HG03378 (cell line): ENCODE measurements around the gene KCNJ13.

Experiments
- ATAC-seq: cut with Tn5 transposase; IDR thresholded peaks from one replicate; pipeline ENCODE4 v1.9.1; 2021; ENCODE audit warnings: mild to moderate bottlenecking, moderate library complexity; ENCODE audit not compliant: unreplicated experiment

The KCNJ13 gene

GRCh38 chr2:232776435-232776834 lies at the start of gene KCNJ13:
TSS of gene KCNJ13 (minus strand) at chr2:232776565. CDS start at chr2:232771362, 5,203 bp downstream.
- ATAC-seq, result no peak

- no peak for ATAC-seq
These were observed 41.4 kb upstream of the KCNJ13 start for GRCh38 chr2:232817756-232818155.

GRCh38 chr2:232816657-232817056 lies 40.3 kb upstream of the KCNJ13 start:
- no peak for ATAC-seq

DNA sequence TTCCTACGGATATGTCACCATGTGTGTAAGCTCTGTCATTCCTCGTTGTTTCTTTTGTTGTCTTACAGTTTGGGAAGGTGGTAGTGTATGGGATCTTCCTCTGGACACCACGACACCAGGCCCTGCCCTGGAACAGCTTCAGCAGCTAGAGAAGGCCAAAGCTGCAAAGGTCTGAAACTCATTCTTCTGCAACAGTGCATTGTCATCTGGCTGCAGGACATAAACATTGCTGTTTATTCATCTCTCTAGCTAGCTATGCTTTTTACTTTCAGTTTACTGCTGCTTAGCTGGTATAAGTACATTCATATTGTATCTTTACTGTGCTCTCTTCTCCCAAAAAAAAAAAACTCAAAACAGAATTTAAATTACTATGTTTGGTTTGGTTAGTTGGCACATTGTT lies 39.2 kb upstream of the KCNJ13 start:
- ATAC-seq, result no peak

- ATAC-seq, result no peak
These were observed 34.1 kb upstream of the KCNJ13 start for GRCh38 chr2:232810444-232810843.

DNA sequence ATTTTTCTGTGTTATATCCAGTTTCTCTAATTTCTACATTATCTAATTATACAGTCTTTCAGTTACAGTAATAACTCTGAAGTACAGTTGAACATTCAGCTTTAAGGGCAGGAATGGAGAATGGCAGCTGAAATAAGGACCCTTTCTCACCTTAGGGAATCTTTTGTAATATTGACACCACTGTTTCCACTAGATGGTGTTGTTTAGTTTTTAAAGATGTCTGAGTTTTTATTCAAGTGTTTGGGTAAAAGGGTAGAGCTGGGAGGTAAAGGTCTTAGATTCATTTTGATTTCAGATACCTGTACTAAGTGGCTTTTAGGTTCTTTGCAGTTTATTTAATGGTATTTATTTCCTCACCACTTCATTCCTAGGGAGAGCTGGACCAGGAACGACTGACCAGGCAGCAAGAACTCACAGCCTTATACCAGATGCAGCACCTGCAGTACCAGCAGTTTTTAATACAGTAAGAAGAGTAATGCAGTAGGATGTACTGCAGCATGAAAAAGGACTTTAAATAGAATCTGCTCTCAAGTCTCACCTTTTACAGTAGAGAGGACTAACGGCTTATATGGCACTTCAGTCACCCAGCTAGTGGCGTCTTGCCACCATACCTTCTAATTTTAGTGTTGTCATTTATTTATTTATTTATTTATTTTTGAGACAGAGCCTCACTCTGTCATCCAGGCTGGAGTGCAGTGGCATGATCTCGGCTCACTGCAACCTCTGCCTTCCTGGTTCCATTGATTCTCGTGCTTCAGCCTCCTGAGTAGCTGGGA lies 33.2 kb upstream of the KCNJ13 start:
- no peak for ATAC-seq

GRCh38 chr2:232802091-232802490 lies 25.7 kb upstream of the KCNJ13 start:
- ATAC-seq, result no peak

DNA sequence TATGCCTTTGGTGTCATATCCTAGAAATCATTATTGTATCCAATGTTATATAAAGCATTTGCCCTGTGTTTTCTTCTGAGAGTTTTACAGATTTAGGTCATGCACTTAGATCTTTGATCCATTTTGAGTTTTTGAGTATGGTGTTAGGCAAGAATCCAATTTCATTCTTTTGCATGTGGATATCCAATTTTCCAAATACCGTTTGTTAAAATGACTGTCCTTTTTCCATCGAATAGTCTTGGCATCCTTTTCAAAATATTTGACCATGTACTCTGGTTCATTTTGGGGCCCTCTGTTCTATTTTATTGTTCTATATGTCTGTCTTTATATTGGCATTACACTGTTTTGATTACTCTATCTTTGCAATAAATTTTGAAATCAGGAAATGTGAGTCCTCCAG lies 23.8 kb upstream of the KCNJ13 start:
- no peak for ATAC-seq

DNA sequence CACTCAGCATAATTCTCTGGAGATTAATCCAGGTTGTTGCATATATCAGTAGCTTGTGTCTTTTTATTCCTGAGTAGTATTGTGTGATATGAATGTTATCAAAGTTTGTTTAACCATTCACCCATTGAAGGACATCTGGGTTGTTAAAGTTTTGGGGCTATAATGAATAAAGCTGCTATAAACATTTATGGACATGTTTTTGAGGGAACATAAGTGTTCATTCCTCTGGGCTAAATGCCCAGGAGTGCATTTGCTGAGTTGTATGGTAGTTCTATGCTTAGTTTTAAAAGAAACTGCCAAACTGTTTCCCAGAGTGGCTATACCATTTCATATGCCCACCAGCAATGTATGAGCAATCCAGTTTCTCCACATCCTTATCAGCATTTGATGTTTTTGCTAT lies 21.8 kb upstream of the KCNJ13 start:
- no peak for ATAC-seq

GRCh38 chr2:232795920-232796319 lies 19.6 kb upstream of the KCNJ13 start:
- ATAC-seq, result no peak

- ATAC-seq, result no peak
These were observed 18.6 kb upstream of the KCNJ13 start for GRCh38 chr2:232794981-232795380.

DNA sequence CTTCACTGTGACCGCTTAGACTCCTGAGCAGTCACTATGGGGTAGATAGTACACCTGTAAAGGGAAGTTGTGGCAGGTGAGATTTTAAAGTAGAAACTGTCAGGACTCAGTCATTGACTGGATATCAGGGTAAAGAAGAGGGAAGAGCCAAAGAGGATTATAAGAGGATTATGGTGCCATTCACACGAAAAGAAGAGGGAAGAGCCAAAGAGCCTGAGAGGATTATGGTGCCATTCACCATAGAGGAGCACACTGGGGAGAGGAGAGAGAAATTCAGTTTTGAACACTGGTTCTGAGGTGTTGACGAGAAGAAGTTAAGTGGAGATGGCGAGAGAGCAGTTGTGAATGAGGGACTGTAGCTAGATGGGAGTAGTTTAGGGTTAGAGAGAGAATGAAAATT lies 16.9 kb upstream of the KCNJ13 start:
- no peak for ATAC-seq

DNA sequence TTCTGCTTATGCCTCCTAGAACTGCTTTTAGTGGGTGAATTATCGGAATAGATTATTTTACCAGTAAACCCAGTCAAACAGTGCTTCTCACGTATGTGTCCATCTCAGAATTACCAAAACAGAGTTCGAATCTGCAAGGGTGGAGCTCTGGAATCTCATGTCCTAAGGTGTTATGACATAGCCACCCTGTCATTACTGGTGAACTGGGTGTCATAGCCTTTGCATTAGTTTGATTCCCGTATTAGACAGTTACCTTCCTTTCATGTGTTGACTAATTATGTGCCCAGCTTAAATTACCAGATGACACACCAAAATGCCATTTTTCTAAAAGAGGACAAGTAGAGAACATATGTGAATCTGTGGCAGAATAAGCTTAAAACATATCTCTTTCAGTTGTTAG lies 15.2 kb upstream of the KCNJ13 start:
- ATAC-seq, result no peak

DNA sequence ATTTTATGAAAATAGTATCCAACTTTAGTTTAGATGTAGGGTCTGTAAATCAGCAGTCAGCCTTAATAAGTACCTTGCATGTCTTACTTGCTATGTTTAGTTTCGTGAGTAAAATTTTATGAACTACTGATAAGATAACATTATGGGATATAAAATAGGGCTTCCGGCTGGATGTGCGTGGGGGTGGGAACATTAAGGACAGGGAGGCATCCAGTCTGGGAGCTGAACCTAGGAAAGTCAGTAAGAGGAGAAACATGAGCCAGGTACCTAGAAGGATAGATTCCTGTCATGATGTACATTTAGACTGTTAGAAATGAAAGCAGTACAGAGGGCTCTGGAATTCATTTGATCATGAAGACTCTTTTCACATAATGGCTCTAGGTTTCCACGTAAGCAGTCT lies 12.7 kb upstream of the KCNJ13 start:
- no peak for ATAC-seq

- no peak for ATAC-seq
These were observed 11.4 kb upstream of the KCNJ13 start for GRCh38 chr2:232787806-232788205.

DNA sequence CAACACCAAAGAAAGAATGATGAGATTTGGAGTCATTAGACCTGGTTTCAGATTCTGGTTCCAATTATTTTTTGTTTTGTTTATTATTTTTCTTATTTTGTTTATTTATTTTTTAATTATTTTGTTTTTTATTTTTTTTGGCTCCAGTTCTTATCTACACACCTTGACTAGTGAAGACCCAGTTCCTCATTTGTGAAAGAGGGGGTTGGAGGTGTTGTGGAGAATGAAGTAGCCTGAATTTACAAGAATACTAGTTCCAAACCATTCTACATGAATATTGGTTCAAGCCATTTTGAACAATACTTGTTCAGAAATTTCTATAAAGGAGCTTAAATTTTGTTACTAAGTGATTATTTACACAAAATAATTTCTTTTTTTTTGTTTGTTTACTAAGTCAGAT lies 6.9 kb upstream of the KCNJ13 start:
- ATAC-seq, result no peak

GRCh38 chr2:232781765-232782164 lies 5.4 kb upstream of the KCNJ13 start:
- ATAC-seq, result peak; percentile 96

DNA sequence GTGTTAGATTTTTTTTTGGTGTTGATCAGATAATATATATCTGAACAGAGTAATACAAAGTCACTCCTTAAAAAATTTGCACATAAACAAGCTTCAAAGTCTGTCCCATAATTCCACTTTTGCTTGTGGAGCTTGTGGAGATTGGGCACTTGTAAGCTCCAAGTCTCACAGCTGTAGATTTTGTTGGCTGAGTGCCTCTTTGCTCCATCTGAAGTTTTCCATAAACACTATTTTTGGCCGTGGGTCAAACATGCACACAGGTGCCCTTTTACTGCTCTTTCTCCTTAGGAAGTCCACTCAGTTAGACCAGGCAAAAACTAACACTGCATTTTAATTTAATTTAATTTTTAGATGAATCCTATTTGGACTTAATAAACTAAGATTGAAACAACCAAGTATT lies 3.6 kb upstream of the KCNJ13 start:
- no peak for ATAC-seq

DNA sequence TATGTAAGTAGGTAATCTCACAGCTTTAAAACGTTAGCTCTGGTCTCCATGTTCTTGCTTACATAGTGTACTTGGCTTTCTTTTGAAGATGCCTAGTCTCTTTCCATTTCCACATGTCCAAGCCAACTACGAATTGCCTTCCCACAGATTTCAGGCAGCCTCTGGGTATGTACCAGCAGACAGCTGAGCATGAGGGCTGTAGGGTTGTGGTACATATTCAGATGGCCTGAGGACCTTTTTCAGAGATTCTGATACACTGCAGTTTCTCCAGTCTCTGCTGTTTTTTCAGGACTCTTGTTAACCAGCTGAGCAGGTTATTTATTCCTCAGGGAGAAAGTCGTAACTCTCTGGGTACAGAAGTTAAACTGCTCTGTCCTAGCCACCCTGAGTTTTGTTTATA lies 3.1 kb upstream of the KCNJ13 start:
- ATAC-seq, result no peak

GRCh38 chr2:232777276-232777675 lies 911 bp upstream of the KCNJ13 start:
- ATAC-seq, result no peak

DNA sequence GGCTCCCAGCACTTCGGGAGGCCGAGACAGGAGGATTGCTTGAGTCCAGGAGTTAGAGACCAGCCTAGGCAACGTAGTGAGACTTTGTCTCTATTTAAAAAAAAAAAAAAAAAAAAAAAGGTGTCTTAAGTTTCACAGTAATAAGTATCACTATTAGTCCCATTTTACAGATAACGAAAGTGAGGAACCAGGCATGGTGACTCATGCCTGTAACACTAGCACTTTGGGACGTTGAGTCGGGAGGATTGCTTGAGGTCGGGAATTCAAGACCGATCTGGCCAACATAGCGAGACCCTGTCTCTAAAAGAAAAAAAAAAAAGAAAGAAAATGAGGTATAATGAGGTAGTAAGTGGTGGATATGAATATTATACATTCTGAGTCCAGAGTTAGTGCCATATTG lies 2.5 kb downstream of the KCNJ13 start:
- no peak for ATAC-seq

GRCh38 chr2:232772531-232772930 lies 3.8 kb downstream of the KCNJ13 start:
- ATAC-seq, result peak; percentile 70

DNA sequence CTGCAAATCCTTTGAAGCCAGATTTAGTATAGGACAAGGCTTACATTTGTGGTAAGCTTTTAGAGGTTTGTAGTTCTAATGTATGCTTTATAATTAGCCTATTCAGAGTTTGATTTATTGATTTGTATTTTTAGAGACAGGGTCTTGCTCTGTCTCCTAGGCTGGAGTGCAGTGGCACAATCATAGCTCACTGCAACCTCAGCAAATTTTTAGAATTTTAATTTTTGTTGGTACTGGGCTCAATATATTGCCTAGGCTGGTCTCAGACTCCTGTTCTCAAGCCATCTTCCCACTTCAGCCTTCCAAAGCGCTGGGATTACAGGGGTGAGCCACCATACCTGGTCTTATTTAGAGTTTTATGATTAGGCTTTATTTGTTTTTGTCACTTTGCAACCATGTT lies 4.5 kb downstream of the KCNJ13 start:
- no peak for ATAC-seq
